ENCODE data around the gene CIPC. TPM values are rescaled to one million over a fixed set of nuclear protein-coding genes. Genes with fewer than 3 reads are reported as not detected.

Gene CIPC
- 17.3 and 26.4 TPM in 2 replicates for total RNA-seq

GRCh38 chr14:77097700-77098528, at the start of gene CIPC:
Gene CIPC, plus strand, starts transcription at chr14:77098258. Its CDS starts 7,451 bp downstream, at chr14:77105709.

GRCh38 chr14:77141214-77142004, 43.4 kb downstream of the CIPC start, which contains the start of gene ZDHHC22:
Gene ZDHHC22, minus strand, starts transcription at chr14:77141791. Its CDS starts 2,053 bp downstream, at chr14:77139738.

Other genes with a start within 250 kb of the CIPC start
- gene IRF2BPL, start 69.5 kb upstream of the CIPC start, total RNA-seq, result 11.2 and 12.4 TPM in 2 replicates
- gene ZDHHC22, start 43.5 kb downstream of the CIPC start, total RNA-seq, result not detected in 2 replicates
- gene TMEM63C, start 83.5 kb downstream of the CIPC start, total RNA-seq, result not detected in 2 replicates
- gene NGB, start 172.9 kb downstream of the CIPC start, total RNA-seq, result not detected in 2 replicates
- gene POMT2, start 222.6 kb downstream of the CIPC start, total RNA-seq, result 14.9 and 16.0 TPM in 2 replicates
- 14.4 and 15.4 TPM in 2 replicates for gene GSTZ1, start 222.8 kb downstream of the CIPC start, total RNA-seq